DOHH2 (cell line): ENCODE data around the gene CDH12.

ENCODE experiments used
- CTCF ChIP-seq: fragments of 200-600 bp; sonication (generic); IDR thresholded peaks from one replicate; pipeline ENCODE4 v1.5.1; 2014; ENCODE audit warnings: antibody characterized with exemption, mild to moderate bottlenecking, low read depth, low read length; ENCODE audit not compliant: poor library complexity, severe bottlenecking
- EZH2phosphoT487 ChIP-seq: fragments of 200-600 bp; sonication (generic); IDR thresholded peaks from 2 replicates; pipeline ENCODE4 v1.6.1; 2017; ENCODE audit warnings: borderline replicate concordance, mild to moderate bottlenecking, antibody characterized with exemption, low read length, moderate library complexity, mixed read lengths

DNA sequence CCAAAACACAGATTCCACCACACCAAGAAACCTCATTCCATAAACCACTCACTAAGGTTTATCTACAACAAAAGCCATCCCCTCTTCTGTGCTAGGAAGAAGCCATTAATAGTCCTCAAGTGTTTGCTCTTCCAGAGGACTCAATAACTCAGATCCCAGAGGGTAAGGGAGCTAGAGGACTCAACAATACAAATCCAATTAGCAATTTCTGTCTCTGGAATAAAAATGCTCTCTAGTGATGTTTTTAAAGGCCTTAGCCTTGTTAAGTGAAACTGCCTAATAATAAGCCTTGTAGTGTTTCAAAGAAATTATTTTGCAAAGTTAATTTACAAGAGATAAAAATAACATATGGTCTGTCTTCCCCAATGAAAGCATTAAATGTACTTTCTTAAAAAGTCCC, 942.4 kb downstream of the CDH12 start:
- no peak for TF ChIP-seq CTCF
- TF ChIP-seq EZH2phosphoT487: no peak
